Sigmoid colon (tissue), 7 donors: ENCODE data around the gene TSPAN5. TPM values are rescaled to one million over a fixed set of nuclear protein-coding genes. Genes with fewer than 3 reads are reported as not detected.

Experiments used
- DNase-seq: peaks from one replicate; pipeline ENCODE4 v3.0.0-alpha.2; 2019
- H3K27ac ChIP-seq, 4 donors: fragments of 200-600 bp; sonication (generic); one replicate each; pipeline ENCODE4 v1.5.1; 2016 to 2019; ENCODE audit warnings: mild to moderate bottlenecking in 1 of 4
- H3K27me3 ChIP-seq, 3 donors: fragments of 200-600 bp; sonication (generic); one replicate each; pipeline ENCODE4 v1.5.1; 2019; ENCODE audit warnings: mild to moderate bottlenecking in 1 of 3
- H3K36me3 ChIP-seq, 4 donors: fragments of 200-600 bp; sonication (generic); one replicate each; pipeline ENCODE4 v1.5.1; 2016 to 2019
- H3K4me1 ChIP-seq, 4 donors: fragments of 200-600 bp; sonication (generic); one replicate each; pipeline ENCODE4 v1.5.1; 2017 to 2019
- H3K4me3 ChIP-seq, 4 donors: fragments of 200-600 bp; sonication (generic); one replicate each; pipeline ENCODE4 v1.5.1; 2017 to 2019; ENCODE audit warnings: mild to moderate bottlenecking in 2 of 4, moderate library complexity in 1 of 4
- H3K9me3 ChIP-seq, 4 donors: fragments of 200-600 bp in 3 of 4; sonication (generic) in 3 of 4; one replicate each; pipeline versions ENCODE4 v1.5.1 to v1.6.1; 2013 to 2019
- CTCF ChIP-seq, 4 experiments: fragments of 450-650 bp in 3 of 4; fragments of 200-600 bp in 1 of 4; IDR thresholded peaks; one replicate each; pipeline ENCODE4 v1.5.1; 2016 to 2019; ENCODE audit warnings: antibody characterized with exemption in 4 of 4, mild to moderate bottlenecking in 3 of 4, moderate library complexity in 2 of 4
- EP300 ChIP-seq, 4 donors: sonication (generic); formaldehyde crosslinking; IDR thresholded peaks; one replicate each; pipeline ENCODE4 v1.6.1; 2017; ENCODE audit warnings: antibody characterized with exemption in 4 of 4
- POLR2A ChIP-seq, 2 donors: fragments of 450-650 bp; IDR thresholded peaks; one replicate each; pipeline ENCODE4 v1.6.1; 2016; ENCODE audit warnings: antibody characterized with exemption in 2 of 2, mild to moderate bottlenecking in 2 of 2, moderate library complexity in 2 of 2
- POLR2AphosphoS5 ChIP-seq, 4 donors: sonication (generic); formaldehyde crosslinking; IDR thresholded peaks; one replicate each; pipeline ENCODE4 v1.6.1; 2017; ENCODE audit warnings: antibody characterized with exemption in 4 of 4
- WGBS, 2 donors: extraction: QIAGEN DNeasy Blood & Tissue Kit; methylation state at CpG; one replicate each; pipeline ENCODE4 v1.1.7; 2013; 5-methylcytosine and 5-hydroxymethylcytosine counted together
- intact Hi-C: fragments of 100-400 bp; cut with DNase I; formaldehyde crosslinking; loops from one replicate; pipeline ENCODE4 v1.15.1; 2023
- polyA plus RNA-seq, 3 donors: library from polyadenylated mRNA; stranded (reverse); fragments of 200-250 nt; gene quantifications; one replicate each; pipeline ENCODE4 v1.2.3, GENCODE V29; 2013
- total RNA-seq, 4 donors: library from RNA; depleted of rRNA; stranded (reverse); fragments of >200 nt; gene quantifications; one replicate each; pipeline ENCODE4 v1.1.0, GENCODE V29; 2016
- donor health status: healthy with polysubstance abuse.
- donor health status: Bipolar disorder and iron deficiency.
- donor health status: healthy.

The TSPAN5 gene
- total and polyA plus RNA-seq, 7 donors = 1.2 to 18.6 (median 11.2) TPM

- H3K27me3 ChIP-seq = no peaks in the 10 kb centered on the region
- no peaks in the 10 kb centered on the region for H3K36me3 ChIP-seq
- no peaks in the 10 kb centered on the region for H3K9me3 ChIP-seq
- no peak overlapping the region for H3K27ac ChIP-seq
- TF ChIP-seq POLR2AphosphoS5 (IDR thresholded peaks at IDR 0.05) = no peak
- TF ChIP-seq CTCF (IDR thresholded peaks at IDR 0.05) = no peak
- TF ChIP-seq EP300 (IDR thresholded peaks at IDR 0.05) = no peak
- no peak for DNase-seq
- H3K4me3 ChIP-seq = no peak overlapping the region
- H3K4me1 ChIP-seq = peaks cover 0 to 43% (median 29%) of the 10 kb centered on the region in 4 donors
- WGBS, 2 donors = 75 to 82% methylated on average over 6 of the region's 6 CpGs
- intact Hi-C loops = no loop called here
Measured at GRCh38 chr4:98610926-98611676, 47.3 kb downstream of the TSPAN5 start.

- intact Hi-C loops = no loop called here
- H3K27me3 ChIP-seq = no peaks in the 10 kb centered on the region
- no peak for DNase-seq
- TF ChIP-seq POLR2A (IDR thresholded peaks at IDR 0.05) (no peak), POLR2AphosphoS5 (IDR thresholded peaks at IDR 0.05) (no peak), CTCF (IDR thresholded peaks at IDR 0.05) (no peak), EP300 (IDR thresholded peaks at IDR 0.05) (no peak)
- 81 to 98% methylated on average over 6 of the region's 6 CpGs for WGBS, 2 donors
- no peak overlapping the region for H3K4me3 ChIP-seq
- H3K27ac ChIP-seq = no peak overlapping the region
- H3K9me3 ChIP-seq = no peaks in the 10 kb centered on the region
- H3K36me3 ChIP-seq = no peaks in the 10 kb centered on the region
- H3K4me1 ChIP-seq = peaks cover 0 to 45% (median 26%) of the 10 kb centered on the region in 4 donors
Measured at GRCh38 chr4:98610431-98610830, 48.0 kb downstream of the TSPAN5 start.

- Histone ChIP-seq H3K4me1 (peaks cover 0 to 44% (median 26%) of the 10 kb centered on the region in 4 donors), H3K27ac (no peak overlapping the region), H3K27me3 (no peaks in the 10 kb centered on the region), H3K4me3 (no peak overlapping the region), H3K36me3 (no peaks in the 10 kb centered on the region), H3K9me3 (no peaks in the 10 kb centered on the region)
- no peak for DNase-seq
- TF ChIP-seq POLR2AphosphoS5 (IDR thresholded peaks at IDR 0.05) (no peak), EP300 (IDR thresholded peaks at IDR 0.05) (no peak), POLR2A (IDR thresholded peaks at IDR 0.05) (no peak), CTCF (IDR thresholded peaks at IDR 0.05) (no peak)
- intact Hi-C loops = no loop called here
- 70 to 93% methylated on average over 5 of the region's 5 CpGs for WGBS, 2 donors
Measured at GRCh38 chr4:98609934-98610333, 48.5 kb downstream of the TSPAN5 start.

GRCh38 chr4:98608356-98608755 is 50.1 kb downstream of the TSPAN5 start:
- Histone ChIP-seq H3K27ac (no peak overlapping the region), H3K4me1 (peaks cover 0 to 28% (median 15%) of the 10 kb centered on the region in 4 donors), H3K27me3 (no peaks in the 10 kb centered on the region), H3K36me3 (no peaks in the 10 kb centered on the region), H3K4me3 (no peak overlapping the region), H3K9me3 (no peaks in the 10 kb centered on the region)
- 43 to 57% methylated on average over 5 of the region's 5 CpGs for WGBS, 2 donors
- TF ChIP-seq POLR2AphosphoS5 (IDR thresholded peaks at IDR 0.05) (no peak), POLR2A (IDR thresholded peaks at IDR 0.05) (no peak), CTCF (IDR thresholded peaks at IDR 0.05) (no peak), EP300 (IDR thresholded peaks at IDR 0.05) (no peak)
- no peak for DNase-seq
- intact Hi-C loops = no loop called here
